Measurements from ENCODE around the gene OAT. TPM values are rescaled to one million over a fixed set of nuclear protein-coding genes. Genes with fewer than 3 reads are reported as not detected.

The OAT gene
- total RNA-seq, 6 experiments from 2014 or later: 5.2 to 43.8 (median 20.1) TPM

DNA sequence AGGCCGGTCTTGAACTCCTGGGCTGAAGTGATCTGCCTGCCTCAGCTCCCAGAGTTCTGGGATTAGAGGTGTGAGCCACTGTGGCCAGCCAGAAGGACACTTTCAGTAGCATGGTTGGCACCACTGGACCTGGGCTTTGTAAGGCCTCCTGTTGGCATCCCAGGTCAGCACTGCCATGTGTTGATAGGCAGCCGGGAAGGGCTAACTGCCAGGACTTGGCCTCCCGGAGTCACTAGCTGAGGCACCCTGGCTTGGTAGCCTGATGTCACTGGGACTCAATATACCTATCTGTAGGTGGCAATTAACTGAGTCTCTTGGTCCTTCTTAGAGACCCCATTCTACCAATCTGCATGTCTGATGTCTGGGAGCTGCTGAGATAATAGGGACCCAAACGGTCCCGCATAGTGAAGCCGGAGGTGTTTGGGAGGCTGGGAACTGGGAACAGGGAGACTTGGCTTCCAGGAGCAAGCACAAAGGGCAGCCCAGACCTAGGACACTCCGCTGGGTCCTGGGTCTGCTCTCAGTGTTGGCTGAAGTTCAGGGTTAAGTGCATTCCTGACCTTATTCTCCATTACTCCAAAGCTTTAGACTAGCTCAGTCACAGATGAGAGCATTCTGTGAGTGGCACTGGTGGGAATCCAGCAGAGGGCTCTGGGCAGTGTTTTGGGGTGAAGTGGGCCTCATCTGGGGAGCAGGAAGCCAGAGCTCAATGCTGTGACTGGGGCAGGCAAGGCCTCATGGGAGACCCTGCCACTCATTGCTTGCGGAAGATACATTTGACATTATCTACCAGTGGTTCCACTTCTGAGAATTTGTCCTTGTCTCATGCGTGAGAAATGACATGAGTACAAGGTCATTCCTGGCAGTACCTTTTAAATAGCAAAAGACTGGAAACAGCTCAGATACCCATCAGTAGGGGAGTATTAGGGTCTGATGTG is 45.6 kb upstream of the OAT start:
- intact Hi-C loops (cut with DNase I): no loop called here
- Histone ChIP-seq H3K4me3 (no peak overlapping the region), H3K36me3 (no peaks in the 10 kb centered on the region), H3K9me3 (no peaks in the 10 kb centered on the region), H3K27ac (peak overlapping the region in 1 of 3 donors; percentile 47), H3K4me1 (peaks cover 0 to 67% (median 21%) of the 10 kb centered on the region in 4 donors), H3K27me3 (no peaks in the 10 kb centered on the region)
- peak in 2 of 3 donors; percentile 76 to 77 for DNase-seq
- TF ChIP-seq POLR2A (IDR thresholded peaks at IDR 0.05): no peak
- TF ChIP-seq, protein P1, sequence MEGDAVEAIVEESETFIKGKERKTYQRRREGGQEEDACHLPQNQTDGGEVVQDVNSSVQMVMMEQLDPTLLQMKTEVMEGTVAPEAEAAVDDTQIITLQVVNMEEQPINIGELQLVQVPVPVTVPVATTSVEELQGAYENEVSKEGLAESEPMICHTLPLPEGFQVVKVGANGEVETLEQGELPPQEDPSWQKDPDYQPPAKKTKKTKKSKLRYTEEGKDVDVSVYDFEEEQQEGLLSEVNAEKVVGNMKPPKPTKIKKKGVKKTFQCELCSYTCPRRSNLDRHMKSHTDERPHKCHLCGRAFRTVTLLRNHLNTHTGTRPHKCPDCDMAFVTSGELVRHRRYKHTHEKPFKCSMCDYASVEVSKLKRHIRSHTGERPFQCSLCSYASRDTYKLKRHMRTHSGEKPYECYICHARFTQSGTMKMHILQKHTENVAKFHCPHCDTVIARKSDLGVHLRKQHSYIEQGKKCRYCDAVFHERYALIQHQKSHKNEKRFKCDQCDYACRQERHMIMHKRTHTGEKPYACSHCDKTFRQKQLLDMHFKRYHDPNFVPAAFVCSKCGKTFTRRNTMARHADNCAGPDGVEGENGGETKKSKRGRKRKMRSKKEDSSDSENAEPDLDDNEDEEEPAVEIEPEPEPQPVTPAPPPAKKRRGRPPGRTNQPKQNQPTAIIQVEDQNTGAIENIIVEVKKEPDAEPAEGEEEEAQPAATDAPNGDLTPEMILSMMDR (IDR thresholded peaks at IDR 0.05): no peak
- WGBS (ENCODE audit: insufficient coverage, low coverage, low lambda C conversion rate, missing lambda C conversion rate): 36% methylated on average over 5 of the region's 9 CpGs
- ATAC-seq: peak in 3 of 4 donors; percentile 13 to 34 (median 29)

DNA sequence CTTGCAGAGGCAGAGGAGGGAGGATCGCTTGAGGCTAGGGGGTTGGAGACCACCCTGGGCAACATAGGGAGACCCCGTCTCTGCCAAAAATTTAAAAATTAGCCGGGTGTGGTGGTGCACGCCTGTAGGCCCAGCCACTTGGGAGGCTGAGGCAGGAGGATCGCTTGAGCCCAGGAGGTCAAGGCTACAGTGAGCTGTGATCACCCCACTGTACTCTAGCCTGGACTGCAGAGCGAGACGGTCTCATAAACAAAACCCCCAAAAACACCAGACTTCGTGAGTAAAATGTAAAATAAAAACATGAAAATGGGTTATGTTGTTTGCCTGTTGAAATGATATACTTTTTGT is 43.6 kb upstream of the OAT start:
- TF ChIP-seq, protein P1 (IDR thresholded peaks at IDR 0.05): no peak
- no peak for TF ChIP-seq POLR2A (IDR thresholded peaks at IDR 0.05)
- DNase-seq (no peak), ATAC-seq (no peak)
- Histone ChIP-seq H3K27ac (peak overlapping the region in 2 of 3 donors; percentile 77 to 84), H3K36me3 (no peaks in the 10 kb centered on the region), H3K27me3 (no peaks in the 10 kb centered on the region), H3K4me1 (peaks cover 0 to 49% (median 11%) of the 10 kb centered on the region in 4 donors), H3K9me3 (no peaks in the 10 kb centered on the region), H3K4me3 (peak overlapping the region; percentile 65 to 88 (median 73))
- WGBS (ENCODE audit: insufficient coverage, low coverage, low lambda C conversion rate, missing lambda C conversion rate): 50% methylated on average over 4 of the region's 8 CpGs
- intact Hi-C loops (cut with DNase I): no loop called here

DNA sequence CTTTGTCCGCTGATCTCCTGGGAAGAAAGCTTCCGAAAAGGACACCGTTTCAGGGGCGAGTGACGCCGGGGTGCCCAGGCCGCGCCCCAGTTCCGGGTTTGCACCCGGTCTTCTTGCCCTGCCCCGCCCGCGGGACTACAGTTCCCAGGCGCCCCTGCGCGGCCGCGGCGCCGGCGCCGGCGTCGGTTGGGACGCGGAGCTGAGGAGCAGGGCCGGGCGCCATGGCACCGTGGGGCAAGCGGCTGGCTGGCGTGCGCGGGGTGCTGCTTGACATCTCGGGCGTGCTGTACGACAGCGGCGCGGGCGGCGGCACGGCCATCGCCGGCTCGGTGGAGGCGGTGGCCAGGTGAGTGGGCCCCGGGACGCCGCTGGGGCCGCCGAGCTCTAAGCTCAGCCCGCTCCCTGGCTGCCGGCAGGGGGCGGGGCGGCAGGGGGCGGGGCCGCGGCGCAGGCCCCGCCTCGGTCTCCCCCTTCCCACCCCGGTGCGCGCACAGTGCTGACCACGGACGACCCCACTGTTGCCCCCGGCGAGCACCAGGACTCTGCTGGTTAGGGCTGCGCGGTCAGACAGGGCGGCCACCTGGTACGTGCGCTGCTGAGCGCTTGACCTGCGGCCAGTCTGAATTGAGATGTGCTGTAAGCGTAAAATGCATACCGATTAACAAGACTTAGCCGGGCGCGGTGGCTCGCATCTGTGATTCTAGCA is 43.1 kb upstream of the OAT start, which contains the start of gene LHPP:
TSS of gene LHPP (plus strand) at position 182 of the 706 bp plus-strand sequence. CDS start at position 222, 40 bp downstream.
- Histone ChIP-seq H3K27ac (peak within 1 kb of the TSS; percentile 71 to 84 (median 77)), H3K4me1 (peaks cover 0 to 43% (median 9%) of the 10 kb centered on the region in 4 donors), H3K27me3 (no peaks in the 10 kb centered on the region), H3K36me3 (no peaks in the 10 kb centered on the region), H3K4me3 (peak within 1 kb of the TSS; percentile 65 to 88 (median 73)), H3K9me3 (no peaks in the 10 kb centered on the region)
- peak; percentile 90 to 93 (median 91) for DNase-seq
- 0% methylated on average over 11 of the region's 81 CpGs for WGBS (ENCODE audit: insufficient coverage, low coverage, low lambda C conversion rate, missing lambda C conversion rate)
- intact Hi-C loops (cut with DNase I): no loop called here
- TF ChIP-seq, protein P1 (IDR thresholded peaks at IDR 0.05): peak; percentile 43 to 67 (median 50)
- peak; percentile 56 for TF ChIP-seq POLR2A (IDR thresholded peaks at IDR 0.05)
- ATAC-seq: peak; percentile 89 to 95 (median 93)

DNA sequence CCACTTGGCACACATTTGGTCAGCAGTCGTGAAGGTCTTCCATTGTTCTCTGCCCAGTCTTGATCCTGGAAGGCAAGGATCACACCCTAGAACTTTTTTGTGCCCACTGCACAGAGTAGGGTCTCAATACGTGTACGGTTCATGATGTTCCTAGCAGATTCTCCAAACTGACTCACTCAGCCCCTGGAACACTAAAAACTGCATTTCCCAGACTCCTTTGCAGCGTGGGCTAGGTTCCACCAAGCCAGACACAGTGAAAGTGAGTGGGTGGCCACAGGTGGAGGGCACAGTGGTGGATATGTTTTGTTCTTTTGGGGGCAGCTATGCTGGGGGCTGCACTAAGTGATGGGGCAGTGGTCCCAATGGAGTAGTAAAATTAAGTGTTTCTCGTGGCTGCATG is 41.4 kb upstream of the OAT start:
- WGBS (ENCODE audit: insufficient coverage, low coverage, low lambda C conversion rate, missing lambda C conversion rate): 79% methylated on average over 3 of the region's 5 CpGs
- intact Hi-C loops (cut with DNase I): no loop called here

More for the DNA sequence above, 41.4 kb upstream of the OAT start:
- Histone ChIP-seq H3K9me3 (no peaks in the 10 kb centered on the region), H3K4me3 (no peak overlapping the region), H3K4me1 (peaks cover 0 to 27% (median 4%) of the 10 kb centered on the region in 4 donors), H3K27me3 (no peaks in the 10 kb centered on the region), H3K27ac (no peak overlapping the region), H3K36me3 (no peaks in the 10 kb centered on the region)
- TF ChIP-seq, protein P1 (IDR thresholded peaks at IDR 0.05): no peak
- TF ChIP-seq POLR2A (IDR thresholded peaks at IDR 0.05): no peak
- no peak for ATAC-seq
- DNase-seq: no peak
